ENCODE measurements around the gene VWA7.

The VWA7 gene

DNA sequence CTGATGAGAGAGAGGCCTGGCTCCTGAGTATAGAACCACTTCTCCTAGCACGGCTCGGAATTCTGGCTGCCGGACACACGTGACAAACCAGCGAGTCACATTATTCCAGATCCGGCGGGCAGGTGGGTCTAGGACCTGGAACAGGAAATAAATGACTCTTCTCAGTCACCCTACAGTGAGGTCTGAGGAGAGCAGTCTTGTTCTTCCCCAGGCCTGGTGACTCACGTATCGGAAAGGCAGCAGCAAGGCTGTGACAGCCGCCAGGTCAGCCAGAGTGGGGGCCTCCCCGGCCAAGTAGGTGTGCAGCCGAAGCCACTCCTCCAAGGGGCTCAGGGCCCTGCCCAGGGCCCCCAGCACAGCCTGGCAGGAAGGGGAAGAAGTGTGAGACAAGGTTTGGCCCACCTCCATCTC lies 15.6 kb upstream of the VWA7 start:
- H3K27ac ChIP-seq (ENCODE audit: poor library complexity, severe bottlenecking), result peak overlapping the region; percentile 86
- peaks cover 53% of the 10 kb centered on the region for H3K36me3 ChIP-seq (ENCODE audit: low read depth)
- TF ChIP-seq, protein P1, sequence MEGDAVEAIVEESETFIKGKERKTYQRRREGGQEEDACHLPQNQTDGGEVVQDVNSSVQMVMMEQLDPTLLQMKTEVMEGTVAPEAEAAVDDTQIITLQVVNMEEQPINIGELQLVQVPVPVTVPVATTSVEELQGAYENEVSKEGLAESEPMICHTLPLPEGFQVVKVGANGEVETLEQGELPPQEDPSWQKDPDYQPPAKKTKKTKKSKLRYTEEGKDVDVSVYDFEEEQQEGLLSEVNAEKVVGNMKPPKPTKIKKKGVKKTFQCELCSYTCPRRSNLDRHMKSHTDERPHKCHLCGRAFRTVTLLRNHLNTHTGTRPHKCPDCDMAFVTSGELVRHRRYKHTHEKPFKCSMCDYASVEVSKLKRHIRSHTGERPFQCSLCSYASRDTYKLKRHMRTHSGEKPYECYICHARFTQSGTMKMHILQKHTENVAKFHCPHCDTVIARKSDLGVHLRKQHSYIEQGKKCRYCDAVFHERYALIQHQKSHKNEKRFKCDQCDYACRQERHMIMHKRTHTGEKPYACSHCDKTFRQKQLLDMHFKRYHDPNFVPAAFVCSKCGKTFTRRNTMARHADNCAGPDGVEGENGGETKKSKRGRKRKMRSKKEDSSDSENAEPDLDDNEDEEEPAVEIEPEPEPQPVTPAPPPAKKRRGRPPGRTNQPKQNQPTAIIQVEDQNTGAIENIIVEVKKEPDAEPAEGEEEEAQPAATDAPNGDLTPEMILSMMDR (IDR thresholded peaks at IDR 0.05; ENCODE audit: poor library complexity, severe bottlenecking), result no peak
- no peaks in the 10 kb centered on the region for H3K27me3 ChIP-seq (ENCODE audit: insufficient read depth, poor library complexity, severe bottlenecking)
- peak; percentile 72 for ATAC-seq (ENCODE audit: low read depth)
- DNase-seq (ENCODE audit: low spot score), result no peak
- no peaks in the 10 kb centered on the region for H3K9me3 ChIP-seq (ENCODE audit: severe bottlenecking)
- H3K4me3 ChIP-seq (ENCODE audit: severe bottlenecking), result peak overlapping the region; percentile 8
- peaks cover 7% of the 10 kb centered on the region for H3K4me1 ChIP-seq (ENCODE audit: insufficient read depth, poor library complexity, severe bottlenecking)

GRCh38 chr6:31792090-31792374 lies 14.9 kb upstream of the VWA7 start:
- peaks cover 7% of the 10 kb centered on the region for H3K4me1 ChIP-seq (ENCODE audit: insufficient read depth, poor library complexity, severe bottlenecking)
- H3K36me3 ChIP-seq (ENCODE audit: low read depth), result peaks cover 60% of the 10 kb centered on the region
- DNase-seq (ENCODE audit: low spot score) (no peak), ATAC-seq (ENCODE audit: low read depth) (no peak)
- no peak overlapping the region for H3K4me3 ChIP-seq (ENCODE audit: severe bottlenecking)
- H3K27me3 ChIP-seq (ENCODE audit: insufficient read depth, poor library complexity, severe bottlenecking), result no peaks in the 10 kb centered on the region
- TF ChIP-seq, protein P1 (IDR thresholded peaks at IDR 0.05; ENCODE audit: poor library complexity, severe bottlenecking), result no peak
- H3K9me3 ChIP-seq (ENCODE audit: severe bottlenecking), result no peaks in the 10 kb centered on the region
- H3K27ac ChIP-seq (ENCODE audit: poor library complexity, severe bottlenecking), result peak overlapping the region; percentile 86

DNA sequence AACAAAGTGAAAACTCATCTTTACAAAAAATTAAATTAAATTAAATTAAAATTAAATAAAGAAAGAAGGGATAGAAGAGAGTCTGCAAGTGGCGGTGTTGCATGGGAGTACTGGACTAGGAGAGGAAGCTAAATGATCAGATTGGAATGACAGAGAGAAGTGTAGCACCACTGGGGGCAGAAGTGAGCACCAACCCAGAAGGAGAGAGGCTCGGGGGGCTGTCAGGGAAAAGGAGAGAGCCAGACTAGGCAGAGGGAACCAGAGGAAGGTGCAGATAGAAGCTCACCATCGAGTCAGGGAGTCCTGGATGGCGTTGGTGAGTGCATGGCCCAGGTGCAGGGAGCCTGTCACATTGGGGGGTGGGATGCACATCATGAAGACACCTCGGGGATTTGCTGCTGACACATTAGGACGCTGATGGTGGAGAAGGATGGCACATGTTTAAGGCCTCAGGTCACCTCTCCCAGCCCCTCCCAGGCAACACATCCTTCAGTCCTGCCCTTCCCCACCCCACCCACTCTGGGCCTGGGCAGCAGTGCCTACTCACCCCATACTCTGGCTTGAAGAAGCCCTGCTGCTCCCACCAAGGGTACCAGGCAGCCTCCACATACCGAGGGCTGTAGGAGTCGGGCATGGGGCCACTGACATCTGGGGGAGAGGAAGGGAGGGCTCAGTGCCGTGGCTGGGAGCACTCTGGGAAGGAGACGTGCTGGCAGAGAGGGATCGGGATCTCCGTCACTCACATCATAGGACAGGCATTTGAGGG lies 14.4 kb upstream of the VWA7 start:
- H3K9me3 ChIP-seq (ENCODE audit: severe bottlenecking), result no peaks in the 10 kb centered on the region
- H3K4me1 ChIP-seq (ENCODE audit: insufficient read depth, poor library complexity, severe bottlenecking), result peaks cover 7% of the 10 kb centered on the region
- peak overlapping the region; percentile 86 for H3K27ac ChIP-seq (ENCODE audit: poor library complexity, severe bottlenecking)
- H3K4me3 ChIP-seq (ENCODE audit: severe bottlenecking), result no peak overlapping the region
- DNase-seq (ENCODE audit: low spot score), result no peak
- no peak for ATAC-seq (ENCODE audit: low read depth)
- TF ChIP-seq, protein P1 (IDR thresholded peaks at IDR 0.05; ENCODE audit: poor library complexity, severe bottlenecking), result peak; percentile 73
- no peaks in the 10 kb centered on the region for H3K27me3 ChIP-seq (ENCODE audit: insufficient read depth, poor library complexity, severe bottlenecking)
- H3K36me3 ChIP-seq (ENCODE audit: low read depth), result peaks cover 65% of the 10 kb centered on the region

- ATAC-seq (ENCODE audit: low read depth), result no peak
- TF ChIP-seq, protein P1 (IDR thresholded peaks at IDR 0.05; ENCODE audit: poor library complexity, severe bottlenecking), result no peak
- DNase-seq (ENCODE audit: low spot score), result no peak
- Histone ChIP-seq H3K9me3 (ENCODE audit: severe bottlenecking) (no peaks in the 10 kb centered on the region), H3K27me3 (ENCODE audit: insufficient read depth, poor library complexity, severe bottlenecking) (no peaks in the 10 kb centered on the region), H3K36me3 (ENCODE audit: low read depth) (peaks cover 90% of the 10 kb centered on the region), H3K27ac (ENCODE audit: poor library complexity, severe bottlenecking) (no peak overlapping the region), H3K4me1 (ENCODE audit: insufficient read depth, poor library complexity, severe bottlenecking) (no peaks in the 10 kb centered on the region), H3K4me3 (ENCODE audit: severe bottlenecking) (no peak overlapping the region)
Observed at GRCh38 chr6:31785475-31785874, 8.3 kb upstream of the VWA7 start.

Data from RWPE2 (cell line).